Left hindlimb (tissue), 1 donor: ENCODE results near the gene NRCAM.

Source experiments
- DNase-seq: peaks from one replicate; pipeline ENCODE4 v3.0.0-alpha.2; 2018

NRCAM gene

DNA sequence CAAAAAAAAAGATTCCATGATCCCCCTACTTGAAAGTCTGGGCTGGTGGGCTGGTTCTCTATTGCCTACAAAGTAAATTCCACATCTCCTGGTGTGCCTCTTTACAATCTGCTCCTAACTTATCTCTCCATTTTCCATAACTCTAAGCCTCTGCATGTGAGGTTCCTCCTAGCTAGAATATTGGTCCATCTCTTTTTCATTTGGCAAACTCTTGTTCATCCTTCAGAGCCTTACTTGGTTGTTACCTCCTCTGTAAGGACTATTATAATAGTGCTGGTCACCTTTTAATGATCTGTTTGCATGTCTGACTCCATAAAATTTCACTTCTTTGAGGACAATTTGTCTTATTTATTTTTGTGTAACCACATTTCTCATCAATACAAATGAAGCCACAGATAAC, 1.6 kb upstream of the NRCAM start:
- DNase-seq, result no peak

DNA sequence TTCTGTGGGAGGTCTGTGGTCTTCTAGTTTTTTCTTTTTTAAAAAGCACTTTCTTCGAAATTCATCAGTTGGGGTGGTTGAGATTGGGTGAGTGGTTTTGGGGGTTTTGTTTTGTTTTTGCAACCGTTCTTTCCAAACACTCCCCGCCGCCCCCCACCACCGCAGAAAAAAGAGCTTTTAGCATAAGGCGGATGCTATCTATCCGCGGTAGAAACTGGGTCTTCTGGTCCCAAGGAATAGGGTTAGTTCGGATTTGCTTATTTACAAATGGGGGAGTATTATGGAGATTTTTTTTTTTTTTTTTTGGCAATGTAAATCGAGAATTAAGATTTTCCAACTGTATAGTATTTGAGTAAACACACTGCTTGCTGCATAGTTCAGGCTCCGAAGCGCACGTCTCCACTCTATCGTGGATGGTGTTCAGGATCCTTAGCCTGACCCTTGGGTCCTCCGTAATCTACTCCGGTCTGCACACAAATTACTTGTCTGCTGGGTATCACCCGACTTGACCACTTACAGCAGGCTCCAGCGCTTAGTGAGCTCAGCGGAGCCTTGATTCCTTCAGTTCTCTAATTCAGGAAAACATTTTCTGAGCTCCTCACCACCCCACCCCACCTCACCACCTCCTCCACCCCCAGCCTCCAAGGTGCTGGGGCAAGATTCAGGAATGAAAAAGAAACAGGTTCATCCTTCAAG, 757 bp upstream of the NRCAM start:
- DNase-seq, result no peak

DNA sequence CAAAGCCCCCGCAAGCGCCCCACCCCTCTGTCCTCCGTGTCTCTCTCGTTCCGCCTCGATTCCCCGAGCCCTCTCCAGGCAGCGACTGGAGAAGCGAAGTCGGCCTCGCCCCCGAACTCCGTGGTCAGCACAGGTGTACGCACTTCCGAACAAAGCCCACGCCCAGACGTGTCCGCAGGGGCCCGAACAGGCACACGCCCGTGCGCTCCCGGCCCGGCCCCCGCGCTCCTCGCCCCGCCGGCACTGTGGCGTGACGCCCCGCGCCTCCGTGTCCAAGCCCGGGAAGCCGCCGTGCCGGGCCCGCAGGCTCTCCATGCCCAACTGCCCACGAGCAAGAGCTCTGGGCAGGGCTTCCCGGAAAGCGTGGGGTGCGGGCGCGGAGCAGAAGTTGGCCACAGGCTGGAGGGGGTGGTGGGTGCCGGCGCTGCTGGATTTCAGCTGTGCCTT, 662 bp downstream of the NRCAM start:
- peak; percentile 62 for DNase-seq

DNA sequence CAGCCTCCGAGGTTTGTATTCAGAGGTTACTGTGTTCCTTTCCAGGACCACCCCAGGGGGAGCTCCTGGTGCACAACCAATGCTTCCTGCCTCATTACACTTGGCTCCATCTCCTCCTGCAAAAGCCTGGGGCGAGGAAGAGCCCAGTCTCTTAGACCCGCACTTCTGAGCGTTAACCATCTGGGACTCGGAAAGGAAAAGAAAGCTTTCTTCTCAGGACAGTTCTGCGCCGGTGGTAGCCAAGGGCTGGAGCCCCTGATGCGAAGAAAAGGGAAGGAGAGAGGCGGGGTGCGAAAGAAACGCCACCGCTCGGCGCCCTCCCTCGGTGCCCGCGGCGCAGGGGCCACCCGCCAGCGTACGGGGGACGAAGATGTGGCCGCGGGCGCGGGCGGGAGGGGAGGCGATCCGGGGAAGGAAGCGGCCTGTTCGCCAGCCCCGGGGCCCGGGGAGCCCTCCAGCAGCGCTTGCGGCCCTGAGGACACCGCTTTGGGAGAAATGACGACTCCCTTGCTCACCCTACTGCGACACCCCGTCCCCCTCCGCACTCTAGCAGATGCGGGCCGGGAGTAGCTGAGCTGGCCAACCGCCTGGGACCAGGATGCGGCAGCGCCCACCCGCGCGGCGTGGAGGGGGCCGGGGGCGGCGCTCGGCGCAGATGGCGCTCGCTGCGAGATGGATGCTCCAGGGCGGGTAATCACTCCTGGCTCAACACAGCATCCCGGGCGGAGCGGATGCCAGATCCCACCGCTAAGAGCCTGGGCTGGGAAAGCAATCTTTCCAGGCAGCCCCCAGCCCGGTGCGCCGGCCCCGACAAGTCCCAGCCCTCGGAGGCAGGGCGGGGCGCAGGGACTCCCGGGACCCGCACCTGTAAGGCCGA, 1.3 kb downstream of the NRCAM start:
- DNase-seq, result peak; percentile 50

DNA sequence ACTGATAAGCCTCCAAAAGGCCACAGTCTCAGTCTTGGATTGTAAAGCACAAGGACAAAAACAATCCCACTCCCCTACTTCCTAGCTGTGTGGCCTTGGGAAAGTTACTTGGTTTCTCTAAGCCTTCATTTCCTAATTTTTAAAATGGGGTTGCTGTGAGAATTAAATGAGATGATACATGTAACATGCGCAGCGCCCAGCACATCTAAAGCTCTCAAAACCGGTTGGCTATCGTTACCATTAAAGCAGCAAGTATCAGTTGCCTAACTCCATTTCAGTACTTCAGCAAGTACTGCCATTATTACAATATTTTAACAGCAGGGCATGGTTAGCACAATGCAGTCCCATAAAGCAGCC, 1.9 kb downstream of the NRCAM start:
- DNase-seq, result no peak

DNA sequence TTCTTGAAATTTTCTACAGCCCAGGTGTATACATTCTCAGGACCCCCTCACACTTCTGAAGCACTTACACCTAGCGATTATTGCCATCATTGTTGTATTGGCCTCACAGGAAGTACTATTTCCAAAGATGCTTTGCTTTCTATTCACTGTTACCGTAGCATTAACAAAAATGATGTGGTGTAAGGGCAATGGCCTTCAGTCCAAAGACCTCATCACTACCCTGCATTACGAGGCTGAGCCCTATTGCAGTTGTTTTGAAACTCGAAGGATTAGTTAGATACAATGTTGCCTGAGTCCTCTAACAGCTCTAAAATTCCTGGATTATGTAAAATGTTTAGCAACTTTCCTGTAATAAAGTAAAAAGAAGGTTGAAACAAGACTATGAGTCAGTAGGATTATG, 2.9 kb downstream of the NRCAM start:
- no peak for DNase-seq

DNA sequence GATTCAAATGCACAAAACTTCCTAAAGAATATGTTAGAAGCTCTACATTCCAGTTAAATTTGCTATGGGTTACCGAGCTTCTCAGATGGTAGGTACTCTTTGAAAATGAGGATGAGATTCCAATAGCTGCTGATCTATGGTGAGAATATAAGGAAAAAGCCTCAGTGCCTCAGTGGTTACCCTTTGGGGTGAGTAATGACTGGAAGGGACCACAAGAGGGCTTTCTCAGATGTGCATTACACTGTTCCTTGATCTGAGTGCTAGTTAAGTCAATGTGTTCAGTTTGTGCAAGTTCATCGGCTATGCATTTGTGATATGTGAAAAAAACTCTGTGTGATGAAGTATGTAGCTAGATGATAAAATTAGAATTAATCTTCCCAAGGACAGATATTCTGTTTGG, 3.5 kb downstream of the NRCAM start:
- no peak for DNase-seq

DNA sequence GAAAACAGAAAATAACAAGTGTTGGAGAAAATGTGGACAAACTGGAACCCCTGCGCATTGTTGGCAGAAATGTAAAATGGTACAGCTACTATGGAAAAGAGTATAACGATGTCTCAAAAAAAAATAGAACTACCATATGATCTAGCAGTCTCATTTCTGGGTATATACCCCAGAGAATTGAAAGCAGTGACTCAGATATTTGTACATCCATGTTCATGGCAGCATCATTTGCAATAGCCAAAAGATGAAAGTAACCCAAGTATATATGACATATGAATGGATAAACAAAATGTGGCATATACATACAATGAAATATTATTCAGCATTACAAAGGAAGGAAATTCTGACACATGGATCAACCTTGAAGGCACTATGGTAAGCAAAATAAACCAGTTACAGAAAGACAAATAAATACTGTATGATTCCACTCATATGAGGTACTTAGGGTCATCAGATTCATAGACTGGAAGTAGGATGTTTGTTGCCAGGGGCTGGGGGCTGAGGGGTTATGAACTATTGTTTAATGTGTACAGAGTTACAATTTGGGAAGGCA, 4.9 kb downstream of the NRCAM start:
- DNase-seq, result no peak

DNA sequence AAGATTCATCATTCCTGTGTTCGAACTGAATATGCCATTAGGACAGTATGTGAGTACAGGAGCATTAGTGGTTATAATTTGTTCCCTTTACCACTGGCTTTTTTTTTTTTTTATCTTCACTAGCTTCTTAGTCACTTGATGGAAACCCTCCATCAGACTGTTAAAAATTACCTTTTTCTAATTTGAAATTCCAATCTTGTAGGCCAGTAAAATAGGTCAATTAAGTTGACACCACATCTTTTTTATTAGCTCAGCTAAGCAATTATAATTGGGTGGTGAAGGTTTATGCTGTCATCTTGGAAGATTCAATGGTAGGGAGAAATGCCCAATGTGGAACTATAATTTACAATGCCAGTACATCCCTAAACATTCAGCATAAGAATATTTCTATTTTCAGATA, 6.1 kb downstream of the NRCAM start:
- no peak for DNase-seq

DNA sequence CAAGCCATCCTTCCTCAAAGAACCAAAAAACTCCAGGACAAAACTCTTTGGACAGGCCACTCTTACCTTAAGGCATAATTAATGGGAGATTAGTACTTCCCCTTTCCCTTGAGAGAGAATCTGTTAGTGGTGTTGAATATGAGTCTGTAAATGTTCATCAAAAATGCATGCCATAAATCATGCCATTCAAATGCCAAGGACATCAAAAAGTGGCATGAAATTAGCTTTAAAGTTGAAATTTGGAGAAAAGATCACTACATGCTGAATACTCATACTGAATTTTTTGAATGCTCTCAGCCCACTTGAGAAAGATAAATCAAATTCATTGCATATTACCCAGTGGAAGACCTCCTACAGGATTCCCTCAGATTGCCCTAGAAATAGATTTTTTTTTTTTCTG, 6.7 kb downstream of the NRCAM start:
- no peak for DNase-seq

DNA sequence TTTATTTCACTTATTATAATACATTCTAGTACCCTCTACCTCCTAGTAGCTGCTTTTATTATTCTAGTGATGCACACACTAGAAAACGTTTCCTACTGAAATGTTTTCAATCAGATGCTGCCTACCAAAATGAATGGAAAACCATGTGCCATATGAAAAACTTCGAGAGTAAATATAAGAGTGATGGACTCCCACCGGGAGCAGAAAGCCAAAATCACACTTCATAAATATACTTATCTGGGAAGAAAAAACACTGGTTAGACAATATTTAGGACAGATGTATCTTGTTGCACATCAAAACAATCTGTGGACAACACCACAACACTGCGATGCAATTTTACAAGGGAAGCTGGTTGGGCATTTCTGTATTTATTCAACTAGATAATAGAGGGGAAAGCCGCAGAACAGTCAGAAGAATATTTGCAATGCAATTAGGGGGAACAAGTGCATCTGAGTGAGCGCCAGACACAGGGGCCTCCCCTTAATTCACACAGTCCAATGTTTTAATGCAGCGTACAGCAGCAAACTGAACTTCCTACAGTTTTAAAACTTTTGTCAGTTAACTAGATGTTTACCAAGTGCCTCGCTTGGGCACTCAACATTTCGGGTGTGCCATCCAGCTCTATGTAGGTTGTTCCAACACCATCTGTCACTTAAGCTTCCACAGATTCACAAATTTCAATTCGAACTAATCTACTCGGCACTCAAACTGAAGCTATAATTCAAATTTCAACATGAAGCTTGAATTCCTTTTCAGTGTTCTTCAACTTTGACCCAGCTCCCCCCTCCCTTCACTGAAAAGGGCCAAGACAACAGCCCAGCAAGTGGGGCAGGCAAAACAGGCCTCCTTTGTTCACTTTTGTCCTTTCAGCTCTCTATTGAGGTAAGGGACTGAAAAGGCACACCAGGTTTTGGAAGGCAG, 7.4 kb downstream of the NRCAM start:
- no peak for DNase-seq

DNA sequence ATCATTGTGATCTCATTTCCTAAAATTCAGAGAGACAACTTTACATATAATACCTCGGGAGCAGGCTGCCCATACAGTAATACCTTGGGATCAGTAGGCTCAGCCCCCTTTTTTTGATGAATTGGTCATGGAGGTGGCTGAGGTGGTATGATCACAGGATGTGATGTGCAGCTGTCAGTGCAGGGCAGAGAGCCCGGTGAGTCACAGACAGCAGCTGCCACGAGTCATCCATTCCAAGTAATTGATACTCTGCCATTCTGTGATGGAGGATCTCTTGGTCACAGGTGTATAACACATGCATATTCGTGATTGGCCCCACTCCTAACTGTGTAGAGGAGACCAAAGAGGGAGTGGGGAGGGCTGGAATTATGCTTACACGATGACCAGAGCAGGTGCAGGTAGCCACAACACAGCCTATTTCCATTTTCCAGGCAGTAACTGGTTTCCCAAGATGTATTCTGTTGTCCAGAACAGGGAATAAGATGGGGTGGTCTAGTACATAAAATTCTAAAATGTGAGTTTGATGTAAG, 14.1 kb downstream of the NRCAM start:
- DNase-seq, result no peak

DNA sequence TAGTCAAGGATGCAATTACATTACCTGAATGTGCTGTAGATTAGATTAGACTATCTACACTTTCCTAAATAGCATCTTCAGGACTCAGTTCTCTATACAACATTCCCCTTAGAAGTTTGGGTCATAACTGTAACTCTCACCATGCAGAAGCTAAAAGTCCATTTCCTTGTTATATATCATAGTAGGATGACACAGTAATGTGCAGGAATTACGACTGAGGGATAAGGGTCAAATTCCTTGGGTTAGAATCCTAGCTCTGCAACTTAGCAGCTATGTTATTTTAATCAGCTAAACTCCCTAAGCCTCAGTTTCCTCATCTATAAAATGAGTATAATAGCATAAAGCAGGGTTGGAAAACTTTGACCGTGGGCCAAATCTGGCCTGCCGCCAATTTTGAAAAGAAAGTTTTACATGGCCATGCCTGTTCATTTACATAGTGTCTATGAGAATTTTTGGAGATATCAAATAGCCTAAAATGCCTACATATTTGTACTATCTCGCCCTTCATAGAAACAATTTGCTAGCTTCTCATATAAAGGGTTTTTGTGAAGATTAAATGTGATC, 14.8 kb downstream of the NRCAM start:
- DNase-seq, result no peak

DNA sequence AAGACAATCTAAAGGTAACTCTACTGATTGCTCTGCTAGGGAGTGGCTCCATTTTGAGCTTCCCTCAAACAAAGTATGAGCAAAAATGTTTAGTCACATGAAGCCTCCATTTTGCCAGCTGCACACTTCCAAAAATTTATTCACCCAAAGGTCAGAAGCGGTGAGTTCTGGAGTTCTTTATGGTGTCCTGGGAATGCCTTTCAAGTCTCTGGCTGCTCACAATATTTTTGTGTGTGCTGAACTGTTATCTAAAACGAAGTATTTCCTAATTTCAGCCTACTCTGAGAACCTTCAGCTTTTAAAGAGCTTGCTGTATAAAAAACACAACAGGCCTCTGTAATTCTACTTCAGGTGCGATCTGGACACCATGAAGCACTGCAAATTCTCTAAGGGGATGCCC, 15.6 kb downstream of the NRCAM start:
- DNase-seq, result no peak

DNA sequence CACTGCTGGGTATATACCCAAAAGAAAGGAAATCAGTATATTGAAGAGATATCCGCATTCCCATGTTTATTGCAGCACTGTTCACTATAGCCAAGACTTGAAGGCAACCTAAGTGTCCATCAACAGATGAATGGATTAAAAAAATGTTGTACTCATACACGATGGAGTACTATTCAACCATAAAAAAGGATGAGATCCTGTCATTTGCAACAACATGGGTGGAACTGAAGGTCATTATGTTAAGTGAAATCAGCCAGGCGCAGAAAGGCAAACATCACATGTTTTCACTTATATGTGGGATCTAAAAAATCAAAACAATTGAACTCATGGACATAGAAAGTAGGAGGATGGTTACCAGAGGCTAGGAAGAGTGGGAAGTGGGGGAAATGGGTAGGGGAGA, 19.3 kb downstream of the NRCAM start:
- DNase-seq, result no peak

DNA sequence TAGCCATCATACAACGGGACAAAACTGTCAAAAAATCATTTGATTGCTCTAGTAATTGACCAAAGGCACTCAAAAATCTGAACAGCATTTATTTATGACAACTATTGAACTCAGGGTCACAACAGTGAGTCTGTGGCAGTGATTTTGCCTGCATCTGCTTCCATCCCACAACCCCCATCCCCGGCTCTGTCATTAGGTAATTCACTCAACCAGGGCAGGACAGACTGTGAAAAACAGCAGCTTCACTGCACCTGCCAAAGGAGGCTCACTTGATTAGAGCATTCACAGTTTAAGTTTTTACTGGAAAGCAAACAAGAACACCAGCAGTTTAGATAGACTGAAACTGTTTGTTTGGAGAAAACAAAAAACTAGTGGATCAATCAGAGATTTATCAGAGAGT, 22.2 kb downstream of the NRCAM start:
- no peak for DNase-seq

DNA sequence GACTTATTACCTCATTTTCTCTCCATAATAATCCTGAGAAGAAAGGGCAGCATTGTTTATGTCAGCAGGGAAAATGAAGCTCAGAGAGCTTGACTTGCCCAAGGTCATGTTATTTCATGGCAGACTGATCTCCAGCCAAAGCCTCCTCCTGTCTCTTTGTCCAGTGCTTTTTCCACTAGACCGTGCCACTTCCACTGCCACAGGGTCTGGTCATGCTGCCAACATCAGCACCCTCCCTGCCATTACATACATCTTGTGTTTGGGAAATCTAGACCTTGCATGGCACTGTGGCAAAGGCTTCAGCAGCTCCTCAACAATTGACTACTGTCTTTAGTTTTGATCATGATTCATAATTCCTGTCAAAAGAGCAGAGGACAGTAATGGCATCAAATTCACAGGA, 25.1 kb downstream of the NRCAM start:
- DNase-seq, result no peak

DNA sequence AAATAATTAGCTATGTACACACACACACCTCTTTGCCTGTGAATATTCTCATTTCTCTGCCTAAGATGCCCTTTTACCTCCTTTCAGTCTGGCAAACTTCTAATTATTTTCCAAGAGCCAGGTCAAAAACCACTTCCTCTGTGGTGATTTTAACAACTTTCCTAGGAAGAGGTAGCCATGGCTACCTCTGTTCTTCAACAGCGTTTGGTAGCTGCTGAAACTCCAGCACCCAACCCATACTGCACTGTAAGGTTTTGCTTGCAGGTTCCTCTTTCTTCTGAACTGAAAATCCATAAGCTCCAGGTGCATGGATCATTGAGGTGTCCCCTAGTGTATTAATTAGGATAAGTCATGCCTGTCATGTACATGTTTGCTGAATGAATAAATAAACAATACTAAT, 25.6 kb downstream of the NRCAM start:
- no peak for DNase-seq

DNA sequence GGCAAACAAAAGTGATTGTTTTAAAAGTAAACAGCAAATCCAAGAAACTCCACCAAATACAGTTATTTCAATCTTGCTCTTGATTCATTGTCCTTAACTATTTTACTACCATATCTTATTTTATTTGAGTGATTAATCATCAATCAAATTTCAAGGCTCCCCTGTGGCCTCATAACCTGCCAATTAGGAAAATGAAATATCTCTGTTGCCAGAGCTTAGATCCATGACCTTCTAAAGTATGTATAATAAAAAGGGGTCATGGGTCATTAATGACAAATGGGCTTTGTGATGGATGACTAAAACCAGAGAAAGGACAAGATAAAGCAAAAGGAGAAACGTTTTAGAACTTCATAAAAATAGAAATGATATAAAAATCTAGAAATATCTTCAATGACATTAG, 28.5 kb downstream of the NRCAM start:
- DNase-seq, result no peak

DNA sequence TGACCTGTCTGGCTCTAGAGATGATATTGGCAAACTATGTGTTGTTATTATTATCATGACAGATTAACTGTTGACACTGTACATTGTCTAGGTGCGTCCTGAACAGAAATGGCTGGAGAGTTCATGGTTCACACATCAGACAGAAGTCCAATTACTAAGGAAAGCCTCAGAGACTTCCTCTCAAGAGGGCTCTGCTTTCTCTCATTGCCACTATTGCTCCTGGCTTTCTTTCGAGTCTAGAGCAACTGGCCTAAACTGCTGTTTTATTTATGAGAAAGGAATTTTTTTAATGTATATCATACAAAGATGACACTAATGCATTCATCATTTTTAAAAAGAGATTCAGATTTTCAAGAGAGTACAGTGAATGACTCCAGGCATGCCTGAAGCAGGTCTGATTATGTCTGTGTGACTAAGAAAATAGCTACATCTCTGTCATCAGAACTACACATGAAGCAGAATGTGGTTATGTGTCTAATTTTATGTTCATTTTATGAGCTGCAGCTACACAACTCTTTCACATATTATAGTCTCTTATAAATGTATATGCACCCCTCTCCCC, 30.4 kb downstream of the NRCAM start:
- DNase-seq, result no peak

DNA sequence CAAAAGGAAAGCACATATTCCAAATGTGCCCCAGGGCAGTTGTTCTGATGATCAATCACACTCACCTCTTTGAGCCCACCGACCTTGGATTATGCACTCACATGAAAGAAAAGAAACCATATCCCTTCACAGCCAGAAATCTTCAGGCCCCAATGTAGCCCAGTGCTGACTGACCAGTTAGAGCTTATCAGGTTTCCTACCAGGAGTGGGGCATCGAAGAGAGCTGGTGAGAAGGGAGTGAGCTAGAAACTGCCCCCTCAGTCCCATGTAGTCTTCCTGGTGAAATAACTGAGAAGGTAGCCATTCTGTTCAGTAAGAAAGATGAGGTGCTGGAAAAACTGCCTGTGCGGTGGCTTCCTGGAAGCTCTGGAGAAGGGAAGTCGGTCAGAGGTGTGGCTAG, 32.2 kb downstream of the NRCAM start:
- no peak for DNase-seq
